Activated effector memory CD4-positive, alpha-beta T cell treated with Interleukin-2 at 50 U/mL for 16 hours (primary cell): ENCODE results near the gene SALL2.
A peak's percentile ranks its signal among the peaks of the same experiment; 100 is the strongest.

Experiments used
- DNase-seq: peaks from one replicate; pipeline ENCODE4 v3.0.0-alpha.2; 2020

The SALL2 gene

GRCh38 chr14:21476925-21477681, 49.0 kb downstream of the SALL2 start, which contains the start of the genes RAB2B and TOX4:
RAB2B (minus strand) TSS chr14:21476959; CDS start chr14:21476872, 87 bp downstream.
TOX4 (plus strand) TSS chr14:21477195; CDS start chr14:21477279, 84 bp downstream.
- peak; percentile 94 for DNase-seq

GRCh38 chr14:21476523-21476924, 49.6 kb downstream of the SALL2 start:
- DNase-seq = no peak

- DNase-seq = no peak
Observed at GRCh38 chr14:21475767-21476522, 50.2 kb downstream of the SALL2 start.
